Hepatocyte (in vitro differentiated cells): ENCODE measurements around the gene PFN3. TPM values are rescaled to one million over a fixed set of nuclear protein-coding genes. Genes with fewer than 3 reads are reported as not detected.

Experiments used
- DNase-seq: peaks from one replicate; pipeline ENCODE4 v3.0.0-alpha.2; 2016; ENCODE audit warnings: low spot score
- H2AFZ ChIP-seq: fragments of 200-600 bp; sonication (generic); 2 replicates; pipeline ENCODE4 v1.6.0; 2016; ENCODE audit warnings: antibody characterized with exemption, mild to moderate bottlenecking
- H3K27ac ChIP-seq: fragments of 200-600 bp; sonication (generic); 2 replicates; pipeline ENCODE4 v1.5.1; 2016; ENCODE audit warnings: mild to moderate bottlenecking
- H3K27me3 ChIP-seq: fragments of 200-600 bp; sonication (generic); 2 replicates; pipeline ENCODE4 v1.6.1; 2016
- H3K36me3 ChIP-seq: fragments of 200-600 bp; sonication (generic); replicated peaks from 2 replicates; pipeline ENCODE4 v1.5.1; 2016; ENCODE audit warnings: low read depth; ENCODE audit not compliant: insufficient read depth
- H3K4me1 ChIP-seq: fragments of 200-600 bp; sonication (generic); 2 replicates; pipeline ENCODE4 v1.5.1; 2016; ENCODE audit warnings: mild to moderate bottlenecking, moderate library complexity; ENCODE audit not compliant: insufficient read depth
- H3K4me2 ChIP-seq: fragments of 200-600 bp; sonication (generic); 2 replicates; pipeline ENCODE4 v1.6.0; 2016
- H3K4me3 ChIP-seq: fragments of 200-600 bp; sonication (generic); 2 replicates; pipeline ENCODE4 v1.5.1; 2016; ENCODE audit warnings: mild to moderate bottlenecking
- H3K79me2 ChIP-seq: fragments of 200-600 bp; sonication (generic); 2 replicates; pipeline ENCODE4 v1.6.0; 2017; ENCODE audit warnings: mild to moderate bottlenecking
- H3K9me2 ChIP-seq: fragments of 200-600 bp; sonication (generic); replicated peaks from 2 replicates; pipeline ENCODE4 v1.6.0; 2017; ENCODE audit warnings: mild to moderate bottlenecking; ENCODE audit not compliant: insufficient read depth
- H3K9me3 ChIP-seq: fragments of 200-600 bp; sonication (generic); 2 replicates; pipeline ENCODE4 v1.5.1; 2016; ENCODE audit warnings: low read depth, mild to moderate bottlenecking
- H4K20me1 ChIP-seq: fragments of 200-600 bp; sonication (generic); 2 replicates; pipeline ENCODE4 v1.6.0; 2016; ENCODE audit warnings: mild to moderate bottlenecking; ENCODE audit not compliant: insufficient read depth, poor library complexity, severe bottlenecking
- EZH2 ChIP-seq: fragments of 200-600 bp; sonication (generic); IDR thresholded peaks from 2 replicates; pipeline ENCODE4 v1.6.1; 2016; ENCODE audit warnings: antibody characterized with exemption, mild to moderate bottlenecking, borderline replicate concordance
- EZH2phosphoT487 ChIP-seq: fragments of 200-600 bp; sonication (generic); IDR thresholded peaks from one replicate; pipeline ENCODE4 v1.6.1; 2018; ENCODE audit warnings: antibody characterized with exemption, mild to moderate bottlenecking, low read depth, moderate library complexity; ENCODE audit not compliant: unreplicated experiment, severe bottlenecking
- WGBS: methylation state at CpG from one replicate; pipeline ENCODE4 v1.1.6; 2016; ENCODE audit warnings: low lambda C conversion rate; ENCODE audit errors: missing lambda C conversion rate; 5-methylcytosine and 5-hydroxymethylcytosine counted together
- polyA plus RNA-seq: library from polyadenylated mRNA; unstranded; fragments of >200 nt; fragmentation: Nextera tagmentation; extraction: Ambion mirVana; gene quantifications from 2 replicates; pipeline ENCODE4 v1.2.1, GENCODE V29; 2016
- total RNA-seq: library from RNA; depleted of rRNA; stranded (reverse); fragments of >200 nt; gene quantifications from 2 replicates; pipeline ENCODE4 v1.2.3, GENCODE V29; 2014
- TF ChIP-seq, protein P1 (sequence below): fragments of 200-600 bp; sonication (generic); IDR thresholded peaks from 2 replicates; pipeline ENCODE4 v1.5.1; 2016; ENCODE audit warnings: antibody characterized with exemption, mild to moderate bottlenecking; ENCODE audit not compliant: poor library complexity

Gene PFN3
- total and polyA plus RNA-seq, 2 experiments from 2014 or later: not detected

DNA sequence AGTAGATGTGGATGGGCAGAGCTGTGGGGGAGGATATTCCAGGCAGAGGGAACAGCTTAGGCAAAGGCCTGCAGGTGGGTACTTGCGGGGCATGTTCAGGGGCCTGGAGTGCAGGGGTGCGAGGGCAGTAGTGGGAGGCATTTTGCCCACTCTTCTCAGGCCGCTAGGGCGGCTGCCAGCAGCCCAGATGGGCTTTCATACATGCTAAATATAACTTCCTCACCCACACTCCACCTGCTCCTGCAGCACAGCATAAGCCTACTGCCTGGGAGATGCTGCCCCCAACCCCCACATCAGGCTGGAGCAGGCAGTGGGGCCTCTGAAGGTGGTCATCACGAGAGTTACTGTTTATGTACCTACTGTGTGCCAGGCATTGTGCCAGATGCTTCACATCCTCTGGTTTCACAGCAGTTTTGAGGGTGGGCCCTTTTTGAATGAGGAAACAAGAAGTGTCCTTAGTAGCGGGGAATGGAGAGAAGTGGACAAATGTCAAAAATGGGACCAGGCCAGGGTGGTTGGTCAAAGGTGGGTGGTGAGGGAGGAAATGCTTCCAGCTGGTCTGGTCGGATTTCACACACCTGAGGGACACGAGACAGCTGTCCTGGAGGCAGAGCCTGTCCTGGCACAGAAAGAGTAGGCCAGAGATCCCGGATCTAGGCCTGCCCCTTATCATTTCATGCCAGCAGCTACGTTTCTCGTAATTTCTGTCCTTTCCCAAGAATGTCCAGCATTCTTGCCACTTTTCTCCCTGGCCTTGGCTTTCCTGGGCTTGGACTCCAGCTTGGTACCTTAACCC, 30.6 kb downstream of the PFN3 start:
- 88% methylated on average over 11 of the region's 11 CpGs for WGBS
- H3K9me2 ChIP-seq: no peaks in the 10 kb centered on the region
- DNase-seq: no peak
- TF ChIP-seq EZH2 (no peak), EZH2phosphoT487 (no peak)
- TF ChIP-seq, protein P1, sequence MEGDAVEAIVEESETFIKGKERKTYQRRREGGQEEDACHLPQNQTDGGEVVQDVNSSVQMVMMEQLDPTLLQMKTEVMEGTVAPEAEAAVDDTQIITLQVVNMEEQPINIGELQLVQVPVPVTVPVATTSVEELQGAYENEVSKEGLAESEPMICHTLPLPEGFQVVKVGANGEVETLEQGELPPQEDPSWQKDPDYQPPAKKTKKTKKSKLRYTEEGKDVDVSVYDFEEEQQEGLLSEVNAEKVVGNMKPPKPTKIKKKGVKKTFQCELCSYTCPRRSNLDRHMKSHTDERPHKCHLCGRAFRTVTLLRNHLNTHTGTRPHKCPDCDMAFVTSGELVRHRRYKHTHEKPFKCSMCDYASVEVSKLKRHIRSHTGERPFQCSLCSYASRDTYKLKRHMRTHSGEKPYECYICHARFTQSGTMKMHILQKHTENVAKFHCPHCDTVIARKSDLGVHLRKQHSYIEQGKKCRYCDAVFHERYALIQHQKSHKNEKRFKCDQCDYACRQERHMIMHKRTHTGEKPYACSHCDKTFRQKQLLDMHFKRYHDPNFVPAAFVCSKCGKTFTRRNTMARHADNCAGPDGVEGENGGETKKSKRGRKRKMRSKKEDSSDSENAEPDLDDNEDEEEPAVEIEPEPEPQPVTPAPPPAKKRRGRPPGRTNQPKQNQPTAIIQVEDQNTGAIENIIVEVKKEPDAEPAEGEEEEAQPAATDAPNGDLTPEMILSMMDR: no peak
- no peak overlapping the region for H3K4me3 ChIP-seq
- no peak overlapping the region for H2AFZ ChIP-seq
- H3K9me3 ChIP-seq: no peaks in the 10 kb centered on the region
- peaks cover 5% of the 10 kb centered on the region for H3K79me2 ChIP-seq
- no peaks in the 10 kb centered on the region for H3K36me3 ChIP-seq
- H3K4me1 ChIP-seq: peaks cover 16% of the 10 kb centered on the region
- H4K20me1 ChIP-seq: no peaks in the 10 kb centered on the region
- H3K27ac ChIP-seq: peak overlapping the region; percentile 45
- H3K27me3 ChIP-seq: no peaks in the 10 kb centered on the region
- H3K4me2 ChIP-seq: no peak overlapping the region

DNA sequence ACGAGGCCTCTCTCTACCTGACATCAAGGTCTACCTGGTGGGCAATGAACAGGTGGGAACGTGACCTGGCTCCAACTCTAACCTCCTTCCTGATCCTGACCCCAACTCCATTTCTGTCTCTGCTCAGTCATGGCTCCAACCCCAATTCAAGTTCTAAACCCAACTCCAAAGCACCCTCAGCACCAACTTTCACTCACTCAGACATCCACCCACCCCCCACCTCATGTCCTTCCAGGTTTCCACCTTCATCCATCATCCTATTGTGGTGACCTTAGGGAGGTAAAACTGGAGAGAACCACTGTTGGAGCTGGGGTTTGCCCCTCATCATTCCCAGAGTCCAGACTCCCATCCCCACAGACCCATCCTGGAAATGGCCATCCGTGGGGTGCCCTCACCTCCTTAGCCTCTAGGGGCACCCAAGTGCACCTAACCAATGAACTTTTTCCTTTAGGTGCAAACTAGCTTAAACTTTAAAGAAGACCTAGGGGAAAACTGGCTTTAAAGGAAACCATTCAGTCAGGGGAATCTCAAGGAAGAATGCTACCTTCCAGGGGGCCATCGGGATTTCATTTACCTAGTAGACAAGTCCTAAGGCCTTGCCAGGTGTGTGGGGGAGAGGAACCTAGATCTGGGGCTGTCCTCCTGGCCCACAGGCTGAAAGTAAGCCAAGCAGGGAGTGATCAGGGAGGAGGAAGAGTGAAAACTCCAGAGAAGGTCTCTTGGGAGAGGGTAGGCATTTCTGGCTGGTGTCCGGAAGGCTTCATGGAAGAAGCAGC, 31.4 kb downstream of the PFN3 start:
- no peaks in the 10 kb centered on the region for H4K20me1 ChIP-seq
- no peak overlapping the region for H3K4me3 ChIP-seq
- H3K4me1 ChIP-seq: peaks cover 16% of the 10 kb centered on the region
- no peak overlapping the region for H3K27ac ChIP-seq
- DNase-seq: peak; percentile 57
- TF ChIP-seq EZH2phosphoT487 (no peak), EZH2 (no peak)
- TF ChIP-seq, protein P1: peak; percentile 46
- H2AFZ ChIP-seq: no peak overlapping the region
- peaks cover 5% of the 10 kb centered on the region for H3K79me2 ChIP-seq
- H3K4me2 ChIP-seq: no peak overlapping the region
- no peaks in the 10 kb centered on the region for H3K27me3 ChIP-seq
- 74% methylated on average over 5 of the region's 5 CpGs for WGBS
- H3K9me3 ChIP-seq: no peaks in the 10 kb centered on the region
- H3K36me3 ChIP-seq: no peaks in the 10 kb centered on the region
- H3K9me2 ChIP-seq: no peaks in the 10 kb centered on the region

DNA sequence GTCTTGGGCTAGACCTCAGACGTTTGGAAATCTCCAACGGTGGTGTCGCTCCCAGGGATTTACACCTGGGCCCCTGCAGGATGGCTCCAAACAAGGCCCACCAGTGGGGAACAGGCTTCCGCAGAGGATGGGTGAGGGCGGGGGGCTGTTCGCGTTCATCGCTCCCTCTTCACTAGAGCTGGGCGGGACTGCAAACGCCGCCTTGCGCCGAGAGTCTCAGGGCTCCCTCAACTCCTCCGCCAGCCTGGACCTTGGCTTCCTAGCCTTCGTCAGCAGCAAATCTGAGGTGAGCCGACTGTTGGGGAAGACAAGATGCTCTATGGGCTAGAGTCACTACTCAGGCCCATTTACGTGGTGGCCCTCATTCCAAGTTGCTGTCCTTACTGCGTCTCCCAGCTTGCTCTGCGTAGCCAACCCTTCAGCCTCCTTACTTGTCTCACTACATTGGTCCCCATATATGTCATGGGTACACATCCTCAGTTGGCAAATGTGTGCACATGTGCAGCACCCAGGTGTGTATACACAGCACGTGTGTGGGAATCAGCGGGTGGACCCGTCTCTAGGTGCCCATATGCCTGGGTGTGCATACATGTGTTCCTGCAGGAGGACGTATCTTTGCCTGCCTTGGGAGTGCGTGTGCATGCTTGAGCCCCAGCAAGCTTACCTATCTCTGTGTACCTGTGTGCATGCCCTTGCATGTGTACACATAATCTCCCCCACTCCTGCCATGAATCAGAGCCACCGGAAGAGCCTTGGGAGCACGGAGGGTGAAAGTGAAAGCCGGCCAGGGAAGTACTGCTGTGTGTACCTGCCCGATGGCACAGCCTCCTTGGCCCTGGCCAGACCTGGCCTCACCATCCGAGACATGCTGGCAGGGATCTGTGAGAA, 32.2 kb downstream of the PFN3 start:
- Histone ChIP-seq H2AFZ (no peak overlapping the region), H3K4me2 (peak overlapping the region; percentile 92), H3K27ac (no peak overlapping the region), H3K36me3 (no peaks in the 10 kb centered on the region), H3K4me3 (no peak overlapping the region), H3K9me3 (no peaks in the 10 kb centered on the region), H4K20me1 (no peaks in the 10 kb centered on the region), H3K27me3 (no peaks in the 10 kb centered on the region), H3K4me1 (peaks cover 21% of the 10 kb centered on the region), H3K79me2 (peaks cover 5% of the 10 kb centered on the region), H3K9me2 (no peaks in the 10 kb centered on the region)
- no peak for TF ChIP-seq EZH2phosphoT487
- TF ChIP-seq, protein P1: no peak
- TF ChIP-seq EZH2: no peak
- DNase-seq: no peak
- 92% methylated on average over 29 of the region's 29 CpGs for WGBS
